Left ventricle myocardium inferior (tissue), 1 donor: ENCODE measurements around the gene CRIP2. TPM values are rescaled to one million over a fixed set of nuclear protein-coding genes. Genes with fewer than 3 reads are reported as not detected.

Experiments
- DNase-seq: peaks from one replicate; pipeline ENCODE4 v3.0.0-alpha.2; 2020
- H3K27ac ChIP-seq: fragments of 200-600 bp; replicated peaks from 2 replicates; pipeline ENCODE4 v1.8.0; 2021
- H3K27me3 ChIP-seq: fragments of 200-600 bp; 2 replicates; pipeline ENCODE4 v1.8.0; 2021; ENCODE audit warnings: low read depth
- H3K36me3 ChIP-seq: fragments of 200-600 bp; 2 replicates; pipeline ENCODE4 v1.8.0; 2021
- H3K4me1 ChIP-seq: fragments of 200-600 bp; 2 replicates; pipeline ENCODE4 v1.8.0; 2021
- H3K4me3 ChIP-seq: fragments of 200-600 bp; 2 replicates; pipeline ENCODE4 v1.8.0; 2021; ENCODE audit warnings: mild to moderate bottlenecking, moderate library complexity
- H3K9me3 ChIP-seq: fragments of 200-600 bp; replicated peaks from 2 replicates; pipeline ENCODE4 v1.8.0; 2021
- CTCF ChIP-seq: fragments of 200-600 bp; IDR thresholded peaks from 2 replicates; pipeline ENCODE4 v1.8.0; 2021; ENCODE audit warnings: antibody characterized with exemption, mild to moderate bottlenecking, borderline replicate concordance
- intact Hi-C: fragments of 100-400 bp; cut with micrococcal nuclease; formaldehyde crosslinking; loops from one replicate; pipeline ENCODE4 v1.11.0; 2022
- total RNA-seq: library from RNA; stranded (reverse); fragmentation: NEBNext Ultra II Directional; extraction: Animal tissue kit (Norgen Biotek cat#: 25700); gene quantifications from one replicate; pipeline ENCODE4 v1.2.1, GENCODE V29; 2021
- donor health status: DM: no; HTN: yes; CAD: no; lungs with severe emphysema.

Gene CRIP2
- total RNA-seq, 1 donor from 2014 or later = 1,068 TPM

- intact Hi-C loops = no loop called here
- H3K9me3 ChIP-seq = no peaks in the 10 kb centered on the region
- DNase-seq = no peak
- H3K27ac ChIP-seq = no peak within 1 kb of the TSS
- peaks cover 41% of the 10 kb centered on the region for H3K27me3 ChIP-seq
- no peak for TF ChIP-seq CTCF
- peak within 1 kb of the TSS; percentile 81 for H3K4me3 ChIP-seq
- peaks cover 41% of the 10 kb centered on the region for H3K4me1 ChIP-seq
- no peaks in the 10 kb centered on the region for H3K36me3 ChIP-seq
These were observed 51.5 kb downstream of the CRIP2 start, which contains the start of gene TMEM121 for GRCh38 chr14:105525861-105526775. Gene TMEM121, plus strand, starts transcription at chr14:105526583. Its CDS starts 2,252 bp downstream, at chr14:105528835.

DNA sequence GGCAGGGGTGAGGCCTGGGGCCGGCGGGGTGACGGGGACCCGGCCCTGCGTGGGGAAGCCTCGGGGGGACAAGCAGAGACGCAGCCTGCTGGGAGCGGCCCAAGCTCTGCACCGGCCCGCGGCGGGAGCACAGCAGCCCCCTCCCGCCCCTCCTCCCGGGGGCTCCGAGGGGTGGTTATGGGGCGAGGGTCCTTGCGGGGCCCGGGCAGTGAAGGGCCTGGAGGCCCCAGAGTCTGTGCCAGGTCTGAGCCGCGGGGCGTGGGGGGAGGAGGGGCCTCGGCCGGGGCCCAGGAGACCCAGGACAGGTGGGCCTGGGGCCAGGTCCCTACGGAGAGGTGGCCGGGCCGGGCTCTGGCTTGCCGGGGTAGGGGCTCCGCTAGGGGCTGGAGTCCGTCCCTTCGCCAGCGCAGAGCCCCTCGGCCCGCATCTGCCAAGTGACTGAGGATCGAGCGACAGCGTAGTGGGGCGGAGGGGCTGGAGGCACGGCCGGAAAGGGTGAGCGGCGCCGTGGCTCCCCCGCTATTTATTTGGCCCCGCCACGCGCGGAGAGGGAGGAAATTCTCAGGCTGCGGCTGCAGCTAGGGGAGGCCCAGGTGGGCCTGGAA is 52.3 kb downstream of the CRIP2 start:
- DNase-seq = no peak
- no peak for TF ChIP-seq CTCF
- intact Hi-C loops = no loop called here
- Histone ChIP-seq H3K4me1 (peaks cover 41% of the 10 kb centered on the region), H3K9me3 (no peaks in the 10 kb centered on the region), H3K27ac (no peak overlapping the region), H3K36me3 (no peaks in the 10 kb centered on the region), H3K27me3 (peaks cover 38% of the 10 kb centered on the region), H3K4me3 (peak overlapping the region; percentile 81)

- peaks cover 32% of the 10 kb centered on the region for H3K27me3 ChIP-seq
- no peaks in the 10 kb centered on the region for H3K36me3 ChIP-seq
- intact Hi-C loops = no loop called here
- no peak for TF ChIP-seq CTCF
- H3K27ac ChIP-seq = no peak overlapping the region
- H3K9me3 ChIP-seq = no peaks in the 10 kb centered on the region
- no peak for DNase-seq
- H3K4me3 ChIP-seq = peak overlapping the region; percentile 81
- H3K4me1 ChIP-seq = peaks cover 41% of the 10 kb centered on the region
These were observed 52.8 kb downstream of the CRIP2 start for GRCh38 chr14:105527381-105527825.

GRCh38 chr14:105527826-105528585 is 53.4 kb downstream of the CRIP2 start:
- peak; percentile 92 for TF ChIP-seq CTCF
- H3K9me3 ChIP-seq = no peaks in the 10 kb centered on the region
- H3K27ac ChIP-seq = peak overlapping the region; percentile 62
- peaks cover 26% of the 10 kb centered on the region for H3K27me3 ChIP-seq
- H3K4me1 ChIP-seq = peaks cover 41% of the 10 kb centered on the region
- H3K4me3 ChIP-seq = peak overlapping the region; percentile 81
- H3K36me3 ChIP-seq = no peaks in the 10 kb centered on the region
- intact Hi-C loops = no loop called here
- peak; percentile 79 for DNase-seq

- Histone ChIP-seq H3K27me3 (peaks cover 25% of the 10 kb centered on the region), H3K4me1 (peaks cover 41% of the 10 kb centered on the region), H3K27ac (no peak overlapping the region), H3K4me3 (peak overlapping the region; percentile 81), H3K36me3 (no peaks in the 10 kb centered on the region), H3K9me3 (no peaks in the 10 kb centered on the region)
- intact Hi-C loops = no loop called here
- DNase-seq = no peak
- TF ChIP-seq CTCF = peak; percentile 52
These were observed 54.1 kb downstream of the CRIP2 start for GRCh38 chr14:105528586-105529318.
